IMR-90 (cell line): ENCODE data around the gene FAM20C. TPM values are rescaled to one million over a fixed set of nuclear protein-coding genes. Genes with fewer than 3 reads are reported as not detected.

Experiments
- ATAC-seq: fragments of 200-7000 bp; cut with Tn5 transposase; 2 replicates; pipeline ENCODE4 v1.9.1; 2020; ENCODE audit warnings: low read depth, mild to moderate bottlenecking, moderate library complexity
- BruUV-seq: library from RNA; stranded (reverse); fragments of 400-500 nt; replicated peaks from 2 replicates; lab custom pipeline; 2021; lab: Mats Ljungman, UMichigan
- CTCF ChIA-PET: fragments of 300-600 bp; formaldehyde crosslinking; extraction: SDS; loops from one replicate; lab custom pipeline; 2021; ENCODE audit warnings: antibody characterized with exemption; lab: Yijun Ruan, JAX
- POLR2A ChIA-PET: fragments of 300-600 bp; sonication (Branson Sonifier 250); formaldehyde crosslinking; loops from one replicate; lab custom pipeline; 2022; ENCODE audit warnings: antibody characterized with exemption; ENCODE audit not compliant: unreplicated experiment; lab: Charles Lee
- DNase-seq: peaks from one replicate; pipeline ENCODE4 v3.0.0; 2013
- H2AFZ ChIP-seq: replicated peaks from 2 replicates; pipeline ENCODE3; 2013; ENCODE audit warnings: low read length, mild to moderate bottlenecking; ENCODE audit not compliant: poor library complexity
- H2AK5ac ChIP-seq: 2 replicates; pipeline ENCODE4 v1.6.1; 2013; ENCODE audit warnings: low read depth, low read length, inconsistent platforms
- H2AK9ac ChIP-seq: replicated peaks from 2 replicates; pipeline ENCODE3; 2013; ENCODE audit warnings: mild to moderate bottlenecking, low read depth, low read length, moderate library complexity; ENCODE audit not compliant: poor library complexity
- H2BK120ac ChIP-seq: 2 replicates; pipeline ENCODE4 v1.6.1; 2013; ENCODE audit warnings: low read depth, low read length, inconsistent platforms
- H2BK15ac ChIP-seq: 3 replicates; pipeline ENCODE4 v1.6.1; 2013; ENCODE audit warnings: low read depth, low read length, inconsistent platforms
- H2BK20ac ChIP-seq: 2 replicates; pipeline ENCODE4 v1.6.1; 2013; ENCODE audit warnings: low read depth, mild to moderate bottlenecking, inconsistent platforms, low read length, moderate library complexity
- H2BK5ac ChIP-seq: 2 replicates; pipeline ENCODE4 v1.6.1; 2013; ENCODE audit warnings: mild to moderate bottlenecking, low read depth, low read length, inconsistent platforms; ENCODE audit not compliant: poor library complexity, severe bottlenecking
- H3K14ac ChIP-seq: replicated peaks from 2 replicates; pipeline ENCODE4 v1.6.1; 2013; ENCODE audit warnings: low read depth, low read length, inconsistent platforms
- H3K18ac ChIP-seq: 2 replicates; pipeline ENCODE4 v1.6.1; 2013; ENCODE audit warnings: low read depth, low read length, control low read depth
- H3K23ac ChIP-seq: 2 replicates; pipeline ENCODE4 v1.6.1; 2013; ENCODE audit warnings: low read depth, low read length, inconsistent platforms
- H3K27ac ChIP-seq: 2 replicates; pipeline ENCODE4 v1.5.1; 2013; ENCODE audit warnings: mild to moderate bottlenecking, control low read depth, low read length; ENCODE audit not compliant: insufficient read depth
- H3K27me3 ChIP-seq: 2 replicates; pipeline ENCODE4 v1.6.1; 2013; ENCODE audit warnings: low read length; ENCODE audit not compliant: control insufficient read depth, insufficient read depth
- H3K36me3 ChIP-seq: 2 replicates; pipeline ENCODE4 v1.6.1; 2013; ENCODE audit warnings: low read length, mixed read lengths; ENCODE audit not compliant: control insufficient read depth, insufficient read depth
- H3K4ac ChIP-seq: 2 replicates; pipeline ENCODE4 v1.6.1; 2013; ENCODE audit warnings: low read depth, low read length, inconsistent platforms
- H3K4me1 ChIP-seq: 2 replicates; pipeline ENCODE4 v1.6.1; 2013; ENCODE audit warnings: low read length, mixed read lengths; ENCODE audit not compliant: control insufficient read depth, insufficient read depth
- H3K4me2 ChIP-seq: 2 replicates; pipeline ENCODE4 v1.6.1; 2013; ENCODE audit warnings: low read depth, mild to moderate bottlenecking, control low read depth, low read length, moderate library complexity
- H3K4me3 ChIP-seq: 2 replicates; pipeline ENCODE4 v1.5.1; 2013; ENCODE audit warnings: low read depth, mild to moderate bottlenecking, control low read depth, low read length, moderate library complexity; ENCODE audit not compliant: insufficient read depth
- H3K56ac ChIP-seq: 2 replicates; pipeline ENCODE4 v1.6.1; 2013; ENCODE audit warnings: low read length, inconsistent platforms; ENCODE audit not compliant: insufficient read depth; ENCODE audit errors: extremely low read depth
- H3K79me1 ChIP-seq, 2 experiments: 2 replicates each; pipeline ENCODE4 v1.6.1; 2013; ENCODE audit warnings: low read length in 2 of 2, inconsistent platforms in 1 of 2, low read depth in 1 of 2
- H3K9ac ChIP-seq: 2 replicates; pipeline ENCODE4 v1.6.1; 2013; ENCODE audit warnings: low read depth, low read length, control low read depth
- H3K9me1 ChIP-seq: 2 replicates; pipeline ENCODE4 v1.6.1; 2013; ENCODE audit warnings: low read length, inconsistent platforms; ENCODE audit not compliant: insufficient read depth
- H3K9me3 ChIP-seq: 2 replicates; pipeline ENCODE4 v1.6.1; 2013; ENCODE audit warnings: low read length; ENCODE audit not compliant: control insufficient read depth, insufficient read depth
- H4K20me1 ChIP-seq: 2 replicates; pipeline ENCODE4 v1.6.1; 2013; ENCODE audit warnings: low read length, inconsistent platforms; ENCODE audit not compliant: insufficient read depth
- H4K5ac ChIP-seq: 2 replicates; pipeline ENCODE4 v1.6.1; 2013; ENCODE audit warnings: mild to moderate bottlenecking, low read depth, low read length, control low read depth
- H4K8ac ChIP-seq, 2 experiments: 2 replicates each; pipeline ENCODE4 v1.6.1; 2013; ENCODE audit warnings: low read depth in 2 of 2, low read length in 2 of 2, control low read depth in 1 of 2, inconsistent platforms in 1 of 2
- H4K91ac ChIP-seq: 2 replicates; pipeline ENCODE4 v1.6.1; 2013; ENCODE audit warnings: low read depth, low read length, inconsistent platforms; ENCODE audit not compliant: insufficient read depth
- CHD1 ChIP-seq: IDR thresholded peaks from 2 replicates; pipeline ENCODE4 v1.6.1; 2012; ENCODE audit warnings: low read depth, low read length, improper control_type of control experiment
- FOS ChIP-seq: fragments of 150-350 bp; IDR thresholded peaks from 2 replicates; pipeline ENCODE4 v1.6.1; 2016; ENCODE audit warnings: low read depth, low read length
- MAFK ChIP-seq: IDR thresholded peaks from 2 replicates; pipeline ENCODE4 v1.6.1; 2012; ENCODE audit warnings: low read depth, low read length, improper control_type of control experiment
- MAZ ChIP-seq: IDR thresholded peaks from 2 replicates; pipeline ENCODE4 v1.6.1; 2012; ENCODE audit warnings: low read depth, mild to moderate bottlenecking, low read length, improper control_type of control experiment, moderate library complexity, borderline replicate concordance
- NFE2L2 ChIP-seq: fragments of 150-350 bp; IDR thresholded peaks from 2 replicates; pipeline ENCODE4 v1.6.1; 2016; ENCODE audit warnings: low read depth, mild to moderate bottlenecking, low read length
- WGBS, 2 experiments: methylation state at CpG; one replicate each; pipeline versions ENCODE4 v1.1.5 to v1.1.7; 2013; ENCODE audit warnings: missing lambda C conversion rate in 2 of 2; ENCODE audit not compliant: insufficient read length in 1 of 2; ENCODE audit errors: extremely low coverage in 2 of 2; 5-methylcytosine and 5-hydroxymethylcytosine counted together
- dilution Hi-C: fragments of 300-500 bp; cut with HindIII; formaldehyde crosslinking; loops from one replicate; pipeline ENCODE4 v1.14.3; 2018; ENCODE audit warnings: low sequenced_read_pairs; ENCODE audit not compliant: unreplicated experiment
- in situ Hi-C: fragments of 300-500 bp; cut with MboI; formaldehyde crosslinking; loops from 3 replicates; pipeline ENCODE4 v1.14.3; 2019; ENCODE audit warnings: low sequenced_read_pairs, inconsistent platforms, mixed read lengths
- intact Hi-C: fragments of 100-400 bp; cut with micrococcal nuclease; formaldehyde crosslinking; loops from 2 replicates; pipeline ENCODE4 v1.10.0; 2022
- polyA plus RNA-seq, 3 experiments: library from polyadenylated mRNA; depleted of rRNA; stranded (reverse); fragments of >200 nt; gene quantifications; 2 replicates each; pipeline ENCODE4 v1.2.3, GENCODE V29; 2012; ENCODE audit warnings: low replicate concordance in 1 of 3
- total RNA-seq: library from RNA; depleted of rRNA; stranded (reverse); fragments of >200 nt; gene quantifications from 2 replicates; pipeline ENCODE4 v1.2.3, GENCODE V29; 2012

Gene FAM20C
- total and polyA plus RNA-seq, 2 of the 4 experiments (the other 2 are of a cell fraction), result 7.7 to 36.6 TPM

- TF ChIP-seq CHD1, result no peak
Observed at GRCh38 chr7:221978-222715, 29.8 kb downstream of the FAM20C start (continued).

GRCh38 chr7:222716-223041, 30.3 kb downstream of the FAM20C start:
- H2BK15ac ChIP-seq, result no peak overlapping the region
- CTCF ChIA-PET, result no interaction called here
- peaks cover 23% of the 10 kb centered on the region for H3K9me1 ChIP-seq
- dilution Hi-C loops (no loop called here), in situ Hi-C loops (no loop called here), intact Hi-C loops (no loop called here)
- H3K4me2 ChIP-seq, result no peak overlapping the region
- H2AK9ac ChIP-seq, result peak overlapping the region; percentile 89
- no peak overlapping the region for H3K23ac ChIP-seq
- H3K36me3 ChIP-seq, result peaks cover 48% of the 10 kb centered on the region
- peak overlapping the region; percentile 74 for H2BK5ac ChIP-seq
- no peak overlapping the region for H2BK20ac ChIP-seq
- peaks cover 17 to 57% of the 10 kb centered on the region in 2 experiments for H3K79me1 ChIP-seq
- no TSS peak for BruUV-seq
- H3K9ac ChIP-seq, result no peak overlapping the region
- peak overlapping the region; percentile 58 for H2AK5ac ChIP-seq
- H3K9me3 ChIP-seq, result no peaks in the 10 kb centered on the region
- H4K91ac ChIP-seq, result peak overlapping the region; percentile 6; the same call in 1 of the 2 replicates
- no peak overlapping the region for H4K8ac ChIP-seq
- peaks cover 28% of the 10 kb centered on the region for H3K4me1 ChIP-seq
- no peak overlapping the region for H3K56ac ChIP-seq
- H2AFZ ChIP-seq, result no peak overlapping the region
- no peaks in the 10 kb centered on the region for H3K27me3 ChIP-seq
- TF ChIP-seq MAFK, result no peak
- no peak for TF ChIP-seq NFE2L2
- TF ChIP-seq FOS, result no peak
- TF ChIP-seq MAZ, result no peak
- TF ChIP-seq CHD1, result no peak
- peaks cover 22% of the 10 kb centered on the region for H4K20me1 ChIP-seq
- no peak for DNase-seq
- H3K4me3 ChIP-seq, result no peak overlapping the region
- peak overlapping the region; percentile 65 for H3K4ac ChIP-seq
- H3K27ac ChIP-seq, result peak overlapping the region; percentile 26; the same call in 1 of the 2 replicates
- ATAC-seq, result no peak
- no peak overlapping the region for H3K18ac ChIP-seq
- WGBS, 2 experiments, result 77% methylated on average over 5 of the region's 10 CpGs; no CpG with 5 or more reads in 1 of the 2 experiments
- H3K14ac ChIP-seq, result peak overlapping the region; percentile 41
- POLR2A ChIA-PET, result no interaction called here
- H4K5ac ChIP-seq, result no peak overlapping the region
- H2BK120ac ChIP-seq, result no peak overlapping the region; the same call in 1 of the 2 replicates
